Neural cell (in vitro differentiated cells): ENCODE data around the gene TCEAL9. TPM values are rescaled to one million over a fixed set of nuclear protein-coding genes. Genes with fewer than 3 reads are reported as not detected.

Source experiments
- H2AFZ ChIP-seq: fragments of 200-600, 300-800 bp; sonication (generic), shearing (Covaris generic); 2 replicates; pipeline ENCODE4 v1.6.0; 2014; ENCODE audit warnings: low read depth, mild to moderate bottlenecking, antibody characterized with exemption, low read length, moderate library complexity
- H3F3A ChIP-seq: fragments of 200-600 bp; shearing (Covaris generic); 2 replicates; pipeline ENCODE4 v1.6.1; 2016; ENCODE audit warnings: mild to moderate bottlenecking, moderate library complexity, mixed read lengths, antibody characterized with exemption, low read length; ENCODE audit not compliant: insufficient read depth, poor library complexity, severe bottlenecking
- H3K27ac ChIP-seq: fragments of 200-600, 300-800 bp; sonication (generic), shearing (Covaris generic); 2 replicates; pipeline ENCODE4 v1.5.1; 2014; ENCODE audit warnings: mild to moderate bottlenecking, low read length, moderate library complexity
- H3K27me3 ChIP-seq: fragments of 300-800, 200-600 bp; sonication (generic), shearing (Covaris generic); 2 replicates; pipeline ENCODE4 v1.6.0; 2014; ENCODE audit warnings: mild to moderate bottlenecking, low read depth, low read length, moderate library complexity; ENCODE audit not compliant: insufficient read depth
- H3K36me3 ChIP-seq: fragments of 300-800, 200-600 bp; sonication (generic), shearing (Covaris generic); 2 replicates; pipeline ENCODE4 v1.5.1; 2014; ENCODE audit warnings: mild to moderate bottlenecking, antibody characterized with exemption, low read length, moderate library complexity; ENCODE audit not compliant: insufficient read depth
- H3K4me2 ChIP-seq: fragments of 300-800, 200-600 bp; sonication (generic), shearing (Covaris generic); 2 replicates; pipeline ENCODE4 v1.6.0; 2014; ENCODE audit warnings: mild to moderate bottlenecking, low read length
- H3K4me3 ChIP-seq: fragments of 300-800, 200-600 bp; sonication (generic), shearing (Covaris generic); 2 replicates; pipeline ENCODE4 v1.5.1; 2014; ENCODE audit warnings: mild to moderate bottlenecking, low read length, moderate library complexity
- H3K79me2 ChIP-seq: fragments of 200-600 bp; shearing (Covaris generic); replicated peaks from 2 replicates; pipeline ENCODE4 v1.6.0; 2014; ENCODE audit warnings: mild to moderate bottlenecking, low read length, moderate library complexity; ENCODE audit not compliant: insufficient read depth
- H3K9ac ChIP-seq: fragments of 300-800, 200-600 bp; sonication (generic), shearing (Covaris generic); 2 replicates; pipeline ENCODE4 v1.6.1; 2016; ENCODE audit warnings: mild to moderate bottlenecking, low read length, mixed read lengths
- H3K9me2 ChIP-seq: fragments of 200-600 bp; shearing (Covaris generic); 2 replicates; pipeline ENCODE4 v1.6.1; 2016; ENCODE audit warnings: mild to moderate bottlenecking, low read length, mixed read lengths; ENCODE audit not compliant: insufficient read depth
- H3K9me3 ChIP-seq: fragments of 200-600, 300-800 bp; sonication (generic), shearing (Covaris generic); 2 replicates; pipeline ENCODE4 v1.6.1; 2016; ENCODE audit warnings: mild to moderate bottlenecking, mixed run types, low read length, moderate library complexity, mixed read lengths
- H4K20me1 ChIP-seq: fragments of 200-600 bp; shearing (Covaris generic); 2 replicates; pipeline ENCODE4 v1.6.1; 2016; ENCODE audit warnings: mild to moderate bottlenecking, mixed run types; ENCODE audit not compliant: insufficient read depth
- EP300 ChIP-seq: fragments of 450-650 bp; conservative IDR thresholded peaks from 2 replicates; pipeline ENCODE4 v1.6.1; 2014; ENCODE audit warnings: antibody characterized with exemption, mild to moderate bottlenecking, moderate library complexity; ENCODE audit not compliant: poor library complexity, severe bottlenecking
- EZH2 ChIP-seq: fragments of 200-600, 300-800 bp; shearing (Covaris generic), sonication (generic); IDR thresholded peaks from 2 replicates; pipeline ENCODE4 v1.6.1; 2014; ENCODE audit warnings: antibody characterized with exemption, low read length, borderline replicate concordance, mild to moderate bottlenecking; ENCODE audit not compliant: insufficient read depth, poor library complexity, severe bottlenecking
- MXI1 ChIP-seq: fragments of 450-650 bp; conservative IDR thresholded peaks from 2 replicates; pipeline ENCODE4 v1.6.1; 2014; ENCODE audit warnings: antibody characterized with exemption, mild to moderate bottlenecking; ENCODE audit not compliant: poor library complexity, severe bottlenecking
- POLR2AphosphoS5 ChIP-seq: IDR thresholded peaks from 2 replicates; pipeline ENCODE4 v1.6.1; 2012
- RAD21 ChIP-seq: fragments of 450-650 bp; conservative IDR thresholded peaks from 2 replicates; pipeline ENCODE4 v1.6.1; 2014; ENCODE audit warnings: antibody characterized with exemption, mild to moderate bottlenecking, moderate library complexity
- SMC3 ChIP-seq: fragments of 450-650 bp; conservative IDR thresholded peaks from 2 replicates; pipeline ENCODE4 v1.6.1; 2014; ENCODE audit warnings: antibody characterized with exemption, mild to moderate bottlenecking, moderate library complexity; ENCODE audit not compliant: poor library complexity
- TAF1 ChIP-seq: IDR thresholded peaks from 2 replicates; pipeline ENCODE4 v1.6.1; 2012; ENCODE audit warnings: low read depth
- polyA plus RNA-seq: library from polyadenylated mRNA; depleted of rRNA; stranded (reverse); fragments of >200 nt; gene quantifications from 2 replicates; pipeline ENCODE4 v1.2.3, GENCODE V29; 2014
- TF ChIP-seq, protein P1 (sequence below): IDR thresholded peaks from 2 replicates; pipeline ENCODE4 v1.6.1; 2012; ENCODE audit warnings: borderline replicate concordance
- TF ChIP-seq, protein P2 (sequence below): fragments of 450-650 bp; IDR thresholded peaks from 2 replicates; pipeline ENCODE4 v1.5.1; 2014; ENCODE audit warnings: antibody characterized with exemption, mild to moderate bottlenecking, moderate library complexity; ENCODE audit not compliant: poor library complexity, severe bottlenecking

Gene TCEAL9
- polyA plus RNA-seq, 1 donor from 2014 or later: 84.5 TPM

DNA sequence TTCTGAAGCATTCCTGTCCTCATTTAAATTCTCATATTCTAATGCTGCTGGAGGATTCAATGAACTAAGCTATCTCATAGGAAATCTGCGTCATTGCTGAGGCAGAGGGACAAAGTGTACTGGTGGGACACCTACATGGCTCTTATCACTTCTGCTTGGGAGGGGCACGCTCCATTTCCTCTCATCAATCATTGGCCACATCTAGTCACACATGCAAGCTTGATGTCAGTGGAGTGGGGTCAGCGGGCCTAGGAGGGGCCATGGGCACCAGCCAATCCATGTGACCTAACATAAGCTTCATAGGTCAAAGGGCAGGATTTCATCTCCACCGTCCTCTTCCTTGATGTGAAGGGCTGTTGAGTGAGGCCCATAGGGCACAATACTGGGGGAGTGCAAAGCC, 41.4 kb downstream of the TCEAL9 start:
- no peak for TF ChIP-seq EP300
- TF ChIP-seq EZH2: no peak
- no peak for TF ChIP-seq SMC3
- no peak for TF ChIP-seq MXI1
- no peak for TF ChIP-seq TAF1
- TF ChIP-seq, protein P1, sequence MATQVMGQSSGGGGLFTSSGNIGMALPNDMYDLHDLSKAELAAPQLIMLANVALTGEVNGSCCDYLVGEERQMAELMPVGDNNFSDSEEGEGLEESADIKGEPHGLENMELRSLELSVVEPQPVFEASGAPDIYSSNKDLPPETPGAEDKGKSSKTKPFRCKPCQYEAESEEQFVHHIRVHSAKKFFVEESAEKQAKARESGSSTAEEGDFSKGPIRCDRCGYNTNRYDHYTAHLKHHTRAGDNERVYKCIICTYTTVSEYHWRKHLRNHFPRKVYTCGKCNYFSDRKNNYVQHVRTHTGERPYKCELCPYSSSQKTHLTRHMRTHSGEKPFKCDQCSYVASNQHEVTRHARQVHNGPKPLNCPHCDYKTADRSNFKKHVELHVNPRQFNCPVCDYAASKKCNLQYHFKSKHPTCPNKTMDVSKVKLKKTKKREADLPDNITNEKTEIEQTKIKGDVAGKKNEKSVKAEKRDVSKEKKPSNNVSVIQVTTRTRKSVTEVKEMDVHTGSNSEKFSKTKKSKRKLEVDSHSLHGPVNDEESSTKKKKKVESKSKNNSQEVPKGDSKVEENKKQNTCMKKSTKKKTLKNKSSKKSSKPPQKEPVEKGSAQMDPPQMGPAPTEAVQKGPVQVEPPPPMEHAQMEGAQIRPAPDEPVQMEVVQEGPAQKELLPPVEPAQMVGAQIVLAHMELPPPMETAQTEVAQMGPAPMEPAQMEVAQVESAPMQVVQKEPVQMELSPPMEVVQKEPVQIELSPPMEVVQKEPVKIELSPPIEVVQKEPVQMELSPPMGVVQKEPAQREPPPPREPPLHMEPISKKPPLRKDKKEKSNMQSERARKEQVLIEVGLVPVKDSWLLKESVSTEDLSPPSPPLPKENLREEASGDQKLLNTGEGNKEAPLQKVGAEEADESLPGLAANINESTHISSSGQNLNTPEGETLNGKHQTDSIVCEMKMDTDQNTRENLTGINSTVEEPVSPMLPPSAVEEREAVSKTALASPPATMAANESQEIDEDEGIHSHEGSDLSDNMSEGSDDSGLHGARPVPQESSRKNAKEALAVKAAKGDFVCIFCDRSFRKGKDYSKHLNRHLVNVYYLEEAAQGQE: no peak
- TF ChIP-seq POLR2AphosphoS5: no peak
- TF ChIP-seq, protein P2, sequence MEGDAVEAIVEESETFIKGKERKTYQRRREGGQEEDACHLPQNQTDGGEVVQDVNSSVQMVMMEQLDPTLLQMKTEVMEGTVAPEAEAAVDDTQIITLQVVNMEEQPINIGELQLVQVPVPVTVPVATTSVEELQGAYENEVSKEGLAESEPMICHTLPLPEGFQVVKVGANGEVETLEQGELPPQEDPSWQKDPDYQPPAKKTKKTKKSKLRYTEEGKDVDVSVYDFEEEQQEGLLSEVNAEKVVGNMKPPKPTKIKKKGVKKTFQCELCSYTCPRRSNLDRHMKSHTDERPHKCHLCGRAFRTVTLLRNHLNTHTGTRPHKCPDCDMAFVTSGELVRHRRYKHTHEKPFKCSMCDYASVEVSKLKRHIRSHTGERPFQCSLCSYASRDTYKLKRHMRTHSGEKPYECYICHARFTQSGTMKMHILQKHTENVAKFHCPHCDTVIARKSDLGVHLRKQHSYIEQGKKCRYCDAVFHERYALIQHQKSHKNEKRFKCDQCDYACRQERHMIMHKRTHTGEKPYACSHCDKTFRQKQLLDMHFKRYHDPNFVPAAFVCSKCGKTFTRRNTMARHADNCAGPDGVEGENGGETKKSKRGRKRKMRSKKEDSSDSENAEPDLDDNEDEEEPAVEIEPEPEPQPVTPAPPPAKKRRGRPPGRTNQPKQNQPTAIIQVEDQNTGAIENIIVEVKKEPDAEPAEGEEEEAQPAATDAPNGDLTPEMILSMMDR: no peak
- no peak for TF ChIP-seq RAD21
- no peaks in the 10 kb centered on the region for H3K9me2 ChIP-seq
- H3K27me3 ChIP-seq: no peaks in the 10 kb centered on the region
- H3F3A ChIP-seq: no peaks in the 10 kb centered on the region
- H3K9me3 ChIP-seq: no peaks in the 10 kb centered on the region
- H3K9ac ChIP-seq: no peak overlapping the region
- H3K4me3 ChIP-seq: no peak overlapping the region
- no peaks in the 10 kb centered on the region for H3K79me2 ChIP-seq
- no peak overlapping the region for H3K27ac ChIP-seq
- H2AFZ ChIP-seq: no peak overlapping the region
- no peak overlapping the region for H3K4me2 ChIP-seq
- H4K20me1 ChIP-seq: no peaks in the 10 kb centered on the region
- H3K36me3 ChIP-seq: no peaks in the 10 kb centered on the region

DNA sequence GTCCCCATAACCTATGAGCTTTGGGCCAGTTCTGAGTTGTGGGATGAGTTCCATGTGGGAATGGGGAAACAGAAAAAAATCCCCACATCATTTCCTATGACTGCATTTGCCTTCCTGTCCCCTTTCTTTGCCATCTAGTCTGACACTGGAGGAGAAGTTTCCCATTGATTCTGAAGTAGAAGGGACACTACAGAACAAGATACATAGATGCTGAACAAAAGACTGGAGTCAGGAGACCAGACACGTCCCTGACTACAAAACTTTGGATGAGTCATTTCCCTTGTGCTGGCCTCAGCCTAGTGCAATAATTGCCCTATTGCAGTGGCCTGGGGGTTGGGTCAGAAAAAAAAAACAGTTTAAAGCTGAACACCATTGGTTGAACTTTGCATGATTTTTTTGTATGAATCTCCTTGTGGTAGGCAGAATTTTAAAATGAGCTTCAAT, 42.1 kb downstream of the TCEAL9 start:
- no peaks in the 10 kb centered on the region for H3K79me2 ChIP-seq
- H3K27me3 ChIP-seq: no peaks in the 10 kb centered on the region
- H3K9me3 ChIP-seq: no peaks in the 10 kb centered on the region
- no peaks in the 10 kb centered on the region for H4K20me1 ChIP-seq
- no peak overlapping the region for H3K4me3 ChIP-seq
- no peaks in the 10 kb centered on the region for H3K9me2 ChIP-seq
- no peak overlapping the region for H3K27ac ChIP-seq
- no peak overlapping the region for H3K9ac ChIP-seq
- H3F3A ChIP-seq: no peaks in the 10 kb centered on the region
- H3K36me3 ChIP-seq: no peaks in the 10 kb centered on the region
- TF ChIP-seq, protein P1: no peak
- TF ChIP-seq SMC3 (no peak), EZH2 (no peak), POLR2AphosphoS5 (no peak), MXI1 (no peak), EP300 (no peak), TAF1 (no peak), RAD21 (no peak)
- TF ChIP-seq, protein P2: no peak
- no peak overlapping the region for H2AFZ ChIP-seq
- no peak overlapping the region for H3K4me2 ChIP-seq
